Ovary (tissue), 3 donors: ENCODE data around the gene DIPK1B.

ENCODE experiments used
- EP300 ChIP-seq: sonication (generic); formaldehyde crosslinking; IDR thresholded peaks from one replicate; pipeline ENCODE4 v1.6.1; 2017; ENCODE audit warnings: antibody characterized with exemption
- POLR2A ChIP-seq: fragments of 450-650 bp; IDR thresholded peaks from one replicate; pipeline ENCODE4 v1.6.1; 2017; ENCODE audit warnings: antibody characterized with exemption, mild to moderate bottlenecking, moderate library complexity
- TF ChIP-seq, protein P1 (sequence below), 3 donors: fragments of 450-650 bp in 2 of 3; fragments of 200-600 bp in 1 of 3; IDR thresholded peaks; one replicate each; pipeline versions ENCODE4 v1.5.1 to v1.8.0; 2016 to 2022; ENCODE audit warnings: antibody characterized with exemption in 3 of 3, mild to moderate bottlenecking in 1 of 3
- donor health status: DM: no; HTN: no; CAD: no.

DNA sequence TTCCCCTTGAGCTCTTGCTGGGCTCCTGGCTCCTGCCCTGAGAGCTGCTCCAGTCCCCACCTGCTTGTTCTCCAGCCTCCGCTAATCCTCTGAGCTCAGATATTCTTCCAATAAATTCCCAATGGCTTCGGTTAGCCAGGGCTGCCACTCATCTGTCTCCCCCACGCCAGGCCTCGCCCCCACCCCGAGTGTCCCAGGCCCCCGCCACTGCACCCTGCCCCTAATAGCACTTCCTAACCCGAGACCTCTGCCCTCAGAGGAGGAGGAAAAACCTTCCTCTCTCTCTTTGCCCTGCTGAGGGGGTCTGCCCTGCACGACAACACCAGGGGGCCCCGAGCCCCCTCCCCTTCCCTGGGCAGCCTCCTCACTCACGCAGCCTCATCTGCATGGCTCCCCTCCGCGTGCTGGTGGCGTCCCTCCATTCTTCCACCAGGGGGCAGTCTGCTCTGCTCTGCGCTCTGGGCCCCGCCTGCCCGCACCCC, 57.4 kb downstream of the DIPK1B start:
- TF ChIP-seq EP300 (no peak), POLR2A (no peak)
- TF ChIP-seq, protein P1, sequence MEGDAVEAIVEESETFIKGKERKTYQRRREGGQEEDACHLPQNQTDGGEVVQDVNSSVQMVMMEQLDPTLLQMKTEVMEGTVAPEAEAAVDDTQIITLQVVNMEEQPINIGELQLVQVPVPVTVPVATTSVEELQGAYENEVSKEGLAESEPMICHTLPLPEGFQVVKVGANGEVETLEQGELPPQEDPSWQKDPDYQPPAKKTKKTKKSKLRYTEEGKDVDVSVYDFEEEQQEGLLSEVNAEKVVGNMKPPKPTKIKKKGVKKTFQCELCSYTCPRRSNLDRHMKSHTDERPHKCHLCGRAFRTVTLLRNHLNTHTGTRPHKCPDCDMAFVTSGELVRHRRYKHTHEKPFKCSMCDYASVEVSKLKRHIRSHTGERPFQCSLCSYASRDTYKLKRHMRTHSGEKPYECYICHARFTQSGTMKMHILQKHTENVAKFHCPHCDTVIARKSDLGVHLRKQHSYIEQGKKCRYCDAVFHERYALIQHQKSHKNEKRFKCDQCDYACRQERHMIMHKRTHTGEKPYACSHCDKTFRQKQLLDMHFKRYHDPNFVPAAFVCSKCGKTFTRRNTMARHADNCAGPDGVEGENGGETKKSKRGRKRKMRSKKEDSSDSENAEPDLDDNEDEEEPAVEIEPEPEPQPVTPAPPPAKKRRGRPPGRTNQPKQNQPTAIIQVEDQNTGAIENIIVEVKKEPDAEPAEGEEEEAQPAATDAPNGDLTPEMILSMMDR (IDR thresholded peaks at IDR 0.05), result no peak
